ENCODE results near the gene SCARB1.

The SCARB1 gene

DNA sequence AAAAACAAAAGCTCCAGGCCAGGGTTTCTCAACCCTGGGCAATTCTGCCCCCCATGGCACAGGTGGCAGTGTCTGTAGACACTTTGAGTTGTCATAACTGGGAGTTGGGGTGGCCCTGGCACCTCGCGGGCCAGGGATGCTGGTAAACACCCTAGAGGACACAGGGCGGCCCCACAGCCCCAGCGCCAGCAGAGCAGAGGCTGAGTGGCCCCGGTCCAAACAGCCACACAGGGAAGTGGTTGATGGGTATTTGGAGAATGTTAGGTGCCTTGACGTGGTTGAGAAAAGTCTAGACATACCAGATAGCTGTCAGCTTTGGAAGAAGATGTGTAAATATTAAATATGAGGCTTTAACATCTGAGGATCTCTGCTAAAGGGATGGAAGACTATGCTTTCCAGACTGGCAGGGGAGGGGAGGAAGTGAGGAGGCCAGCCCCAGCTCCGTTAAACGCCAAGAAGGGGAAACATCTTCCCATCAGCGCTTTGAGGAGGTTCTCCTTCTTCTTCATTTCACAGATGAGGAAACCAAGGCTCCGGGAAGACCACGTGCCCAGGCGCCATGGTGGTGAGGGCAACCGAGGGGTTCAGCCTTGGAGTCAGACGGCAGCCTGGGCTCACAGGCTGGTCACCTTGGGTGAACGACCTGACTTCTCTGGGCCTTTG lies 103.7 kb downstream of the SCARB1 start:
- no peak overlapping the region for H3K27ac ChIP-seq (ENCODE audit: low read depth, low read length, poor library complexity, severe bottlenecking)
- H3K9me3 ChIP-seq (ENCODE audit: low read length), result peaks cover 9% of the 10 kb centered on the region
- H3F3A ChIP-seq (ENCODE audit: insufficient read depth, low read length), result no peaks in the 10 kb centered on the region
- no peaks in the 10 kb centered on the region for H3K4me1 ChIP-seq (ENCODE audit: insufficient read depth, low read length, severe bottlenecking)
- no peak overlapping the region for H2AFZ ChIP-seq (ENCODE audit: low read length)
- H3K9me2 ChIP-seq (ENCODE audit: low read depth, low read length), result no peaks in the 10 kb centered on the region
- H3K9ac ChIP-seq (ENCODE audit: low read length), result no peak overlapping the region
- TF ChIP-seq CTCF (IDR thresholded peaks at IDR 0.05; ENCODE audit: low read length) (no peak), EZH2 (IDR thresholded peaks at IDR 0.05; ENCODE audit: borderline replicate concordance, low read length) (no peak)
- H3K27me3 ChIP-seq (ENCODE audit: insufficient read depth, low read length), result peaks cover 11% of the 10 kb centered on the region
- no peaks in the 10 kb centered on the region for H3K79me2 ChIP-seq (ENCODE audit: insufficient read depth, low read length)
- no peak overlapping the region for H3K4me2 ChIP-seq (ENCODE audit: low read length)
- no peaks in the 10 kb centered on the region for H4K20me1 ChIP-seq (ENCODE audit: insufficient read depth, low read length)
- H3K36me3 ChIP-seq (ENCODE audit: insufficient read depth, low read length), result peaks cover 7% of the 10 kb centered on the region; the same call in 1 of the 2 replicates
- no peak overlapping the region for H3K4me3 ChIP-seq (ENCODE audit: low read depth, low read length, poor library complexity, severe bottlenecking)

DNA sequence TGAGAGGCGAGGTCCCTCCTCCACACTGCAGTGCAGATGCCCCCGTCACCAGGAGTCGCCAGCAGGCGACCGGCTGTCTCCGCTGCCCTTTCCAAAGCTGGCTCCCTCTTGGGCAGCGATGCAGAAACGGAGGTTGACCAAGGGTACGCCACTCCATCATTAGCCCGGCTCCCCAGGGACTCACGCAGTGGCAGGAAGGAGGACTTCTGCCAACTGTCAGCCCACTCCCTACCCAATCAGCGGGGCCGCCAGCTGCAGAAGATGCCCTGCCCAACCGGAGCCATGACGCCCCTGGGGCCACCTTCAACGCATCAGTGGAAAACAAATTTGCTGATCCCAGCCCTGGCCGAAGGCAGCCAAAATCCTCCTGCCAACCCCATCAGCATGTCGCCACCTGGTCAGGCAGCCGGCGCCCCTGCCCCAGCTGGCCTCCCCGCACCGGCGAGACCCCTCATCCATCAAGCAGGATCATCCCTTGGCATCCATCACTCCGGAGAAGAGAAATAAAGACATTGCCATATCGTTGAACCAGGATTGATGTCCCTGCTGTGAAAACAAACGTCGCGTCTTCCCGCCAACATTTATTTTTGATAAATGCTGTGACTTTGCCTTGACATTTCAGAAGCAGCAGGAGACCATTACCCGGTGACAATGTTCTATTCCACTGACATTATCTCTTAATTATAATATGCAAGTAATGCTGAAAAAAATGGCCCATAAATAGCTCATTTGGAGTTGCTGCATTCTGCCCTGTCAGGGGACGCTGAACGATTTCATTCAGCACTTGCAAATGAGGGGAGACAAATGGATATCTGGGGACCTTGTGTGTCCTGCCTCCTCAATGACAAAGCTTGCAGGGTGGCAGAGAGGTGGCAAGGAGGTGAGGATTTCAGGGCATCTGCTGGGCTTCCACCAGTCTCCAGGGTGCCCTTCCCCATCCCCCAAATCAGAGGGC lies 105.1 kb downstream of the SCARB1 start:
- TF ChIP-seq EZH2 (IDR thresholded peaks at IDR 0.05; ENCODE audit: borderline replicate concordance, low read length) (no peak), CTCF (IDR thresholded peaks at IDR 0.05; ENCODE audit: low read length) (no peak)
- no peak overlapping the region for H2AFZ ChIP-seq (ENCODE audit: low read length)
- H3K4me3 ChIP-seq (ENCODE audit: low read depth, low read length, poor library complexity, severe bottlenecking), result no peak overlapping the region
- no peaks in the 10 kb centered on the region for H3K4me1 ChIP-seq (ENCODE audit: insufficient read depth, low read length, severe bottlenecking)
- H3K27ac ChIP-seq (ENCODE audit: low read depth, low read length, poor library complexity, severe bottlenecking), result no peak overlapping the region
- H3K79me2 ChIP-seq (ENCODE audit: insufficient read depth, low read length), result no peaks in the 10 kb centered on the region
- H3K9ac ChIP-seq (ENCODE audit: low read length), result no peak overlapping the region
- no peaks in the 10 kb centered on the region for H4K20me1 ChIP-seq (ENCODE audit: insufficient read depth, low read length)
- H3F3A ChIP-seq (ENCODE audit: insufficient read depth, low read length), result no peaks in the 10 kb centered on the region
- no peaks in the 10 kb centered on the region for H3K9me2 ChIP-seq (ENCODE audit: low read depth, low read length)
- no peaks in the 10 kb centered on the region for H3K9me3 ChIP-seq (ENCODE audit: low read length)
- peaks cover 20% of the 10 kb centered on the region for H3K27me3 ChIP-seq (ENCODE audit: insufficient read depth, low read length)
- no peak overlapping the region for H3K4me2 ChIP-seq (ENCODE audit: low read length)
- H3K36me3 ChIP-seq (ENCODE audit: insufficient read depth, low read length), result no peaks in the 10 kb centered on the region

DNA sequence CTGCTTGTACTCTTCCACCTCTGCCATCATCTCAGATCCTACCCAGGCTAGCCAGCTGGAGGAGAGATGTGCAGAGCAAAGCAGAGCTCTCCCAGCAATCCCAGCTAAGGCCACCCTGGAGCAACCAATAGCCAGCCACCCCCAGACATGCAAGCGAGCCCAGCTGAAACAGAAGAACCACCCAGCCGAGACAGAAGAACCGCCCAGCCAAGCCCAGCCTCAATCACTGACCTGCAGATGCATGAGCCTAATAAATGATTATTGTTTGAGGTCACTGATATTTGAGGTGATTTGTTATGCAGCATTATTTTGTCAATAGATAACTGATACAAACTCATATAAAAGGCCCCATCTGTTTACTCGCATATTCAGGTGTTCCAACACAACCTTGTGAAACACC lies 106.3 kb downstream of the SCARB1 start:
- Histone ChIP-seq H3K27me3 (ENCODE audit: insufficient read depth, low read length) (peaks cover 29% of the 10 kb centered on the region), H3K9ac (ENCODE audit: low read length) (no peak overlapping the region), H3K4me2 (ENCODE audit: low read length) (no peak overlapping the region), H3F3A (ENCODE audit: insufficient read depth, low read length) (no peaks in the 10 kb centered on the region), H3K4me3 (ENCODE audit: low read depth, low read length, poor library complexity, severe bottlenecking) (no peak overlapping the region), H3K9me3 (ENCODE audit: low read length) (no peaks in the 10 kb centered on the region), H3K4me1 (ENCODE audit: insufficient read depth, low read length, severe bottlenecking) (no peaks in the 10 kb centered on the region), H4K20me1 (ENCODE audit: insufficient read depth, low read length) (no peaks in the 10 kb centered on the region), H3K79me2 (ENCODE audit: insufficient read depth, low read length) (no peaks in the 10 kb centered on the region), H3K36me3 (ENCODE audit: insufficient read depth, low read length) (no peaks in the 10 kb centered on the region; the same call in 1 of the 2 replicates), H3K9me2 (ENCODE audit: low read depth, low read length) (no peaks in the 10 kb centered on the region), H2AFZ (ENCODE audit: low read length) (no peak overlapping the region), H3K27ac (ENCODE audit: low read depth, low read length, poor library complexity, severe bottlenecking) (no peak overlapping the region)
- TF ChIP-seq CTCF (IDR thresholded peaks at IDR 0.05; ENCODE audit: low read length), result no peak
- TF ChIP-seq EZH2 (IDR thresholded peaks at IDR 0.05; ENCODE audit: borderline replicate concordance, low read length), result no peak
